ENCODE results near the gene FSTL1.

- TF ChIP-seq POLR2A (IDR thresholded peaks at IDR 0.05; ENCODE audit: low read length), result no peak
- no peak for TF ChIP-seq SREBF2 (IDR thresholded peaks at IDR 0.05)
- no peak for TF ChIP-seq CTCF (IDR thresholded peaks at IDR 0.05)
- TF ChIP-seq EP300 (IDR thresholded peaks at IDR 0.05), result no peak
- no peak for TF ChIP-seq JUN (IDR thresholded peaks at IDR 0.05)
- no peak for TF ChIP-seq HOXA7 (CRISPR knock-in tag; IDR thresholded peaks at IDR 0.05)
- TF ChIP-seq POLR2AphosphoS2 (conservative IDR thresholded peaks at IDR 0.05; ENCODE audit: low read length), result no peak
- TF ChIP-seq CHD2 (IDR thresholded peaks at IDR 0.05; ENCODE audit: low read length, partially characterized antibody), result no peak
- TF ChIP-seq PBX3 (IDR thresholded peaks at IDR 0.05), result no peak
Measured at GRCh38 chr3:120399372-120399771, 51.4 kb downstream of the FSTL1 start.
